NCI-H2171 treated with DMSO at 0.1 percent for 48 hours (cell line): Measurements from ENCODE around the gene HCN4.
A peak's percentile ranks its signal among the peaks of the same experiment; 100 is the strongest.

Experiments
- DNase-seq: peaks from one replicate; lab custom pipeline; 2025; lab: John Stamatoyannopoulos, UW

HCN4 gene

GRCh38 chr15:73344056-73344455, 24.7 kb downstream of the HCN4 start:
- no peak for DNase-seq

DNA sequence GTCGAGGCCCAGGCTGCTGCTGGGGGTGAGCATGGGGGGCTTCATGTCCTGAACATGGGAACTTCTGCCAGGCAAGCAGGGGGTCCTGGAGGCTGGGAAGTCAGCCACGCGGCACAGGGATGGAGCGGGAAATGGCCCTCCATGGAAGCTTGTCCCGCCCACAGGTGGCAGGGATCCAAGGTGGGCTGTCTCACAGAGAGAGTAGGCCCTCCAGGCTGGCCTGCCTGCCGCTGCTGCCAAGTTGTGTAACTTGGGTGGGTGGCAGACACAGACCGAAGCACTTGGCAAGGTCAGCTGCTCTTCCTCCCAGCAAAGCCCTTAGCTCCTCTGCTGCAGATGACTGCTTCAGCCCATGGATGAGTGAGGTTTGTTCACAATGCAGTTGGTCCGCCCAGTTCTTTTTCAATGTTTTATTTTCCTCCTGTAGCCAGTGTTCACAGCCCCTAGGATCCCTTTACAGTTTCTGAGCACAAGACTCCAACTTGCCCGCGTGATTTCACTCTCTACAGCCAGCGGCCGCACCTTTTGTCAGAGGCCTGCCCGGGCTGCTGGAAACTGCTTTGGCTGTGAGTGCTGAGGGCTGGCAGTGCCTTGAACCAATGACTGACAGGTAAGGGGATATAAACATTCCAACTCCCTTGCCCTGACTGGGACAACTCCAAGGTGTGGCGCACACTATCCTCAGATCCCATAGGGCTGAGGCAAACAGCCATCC, 26.7 kb downstream of the HCN4 start:
- no peak for DNase-seq

- DNase-seq, result no peak
Observed at GRCh38 chr15:73340502-73341192, 28.1 kb downstream of the HCN4 start.

DNA sequence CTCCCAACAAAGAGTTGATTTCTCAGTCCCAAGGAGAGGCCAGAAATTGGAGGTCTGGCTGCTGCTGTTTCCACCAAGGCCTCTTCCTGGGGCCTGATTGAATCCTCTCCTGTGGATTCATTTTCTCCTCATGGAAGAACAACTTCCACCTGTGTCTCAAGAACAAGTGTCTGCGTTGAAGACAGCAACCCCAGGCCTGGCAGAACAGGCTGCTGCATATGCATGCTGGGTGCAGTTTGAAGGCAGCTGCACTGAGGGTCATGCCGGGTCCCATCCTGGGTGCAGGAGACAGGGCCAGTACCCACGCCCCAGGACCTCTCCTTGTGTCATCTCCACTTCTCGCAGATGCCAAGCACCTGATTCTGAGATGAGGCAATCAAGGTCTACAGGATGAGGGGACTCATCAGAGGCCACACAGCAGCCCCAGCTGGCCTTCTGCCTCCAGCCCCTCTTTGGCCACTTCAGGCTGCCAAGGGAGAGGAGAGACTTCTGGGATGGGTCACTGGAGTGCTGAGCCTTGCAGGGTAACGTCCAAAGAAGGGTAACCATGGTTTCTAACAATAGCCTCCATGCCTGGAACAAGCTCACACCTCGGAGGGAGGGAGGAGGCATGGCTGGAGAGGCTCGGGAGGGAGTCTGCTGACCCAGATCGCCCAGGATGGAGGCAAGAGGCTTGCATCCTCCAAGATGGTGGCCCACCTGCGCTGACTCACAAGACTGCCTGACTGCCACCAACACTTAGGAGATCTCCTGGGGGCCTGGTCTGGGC, 30.0 kb downstream of the HCN4 start:
- DNase-seq, result no peak

GRCh38 chr15:73338058-73338457, 30.7 kb downstream of the HCN4 start:
- DNase-seq, result no peak

DNA sequence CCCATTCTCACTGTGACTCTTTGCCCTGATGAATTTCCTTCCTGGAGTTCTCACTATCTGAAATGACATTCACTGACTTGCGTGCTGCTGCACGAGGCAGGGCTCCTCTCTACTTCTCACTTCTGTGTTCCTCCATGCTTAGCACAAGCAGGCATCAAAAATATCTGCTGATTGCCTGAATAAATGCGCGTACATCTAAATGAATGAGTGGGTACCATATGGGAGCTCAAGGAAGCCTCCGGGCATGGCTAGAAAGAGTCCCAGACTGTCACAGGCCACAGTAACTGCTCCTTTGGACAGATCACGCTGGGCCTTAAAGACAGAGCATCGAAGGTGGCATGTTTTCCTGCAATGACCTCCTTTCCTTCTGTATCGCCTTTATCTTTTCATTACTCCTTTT, 31.6 kb downstream of the HCN4 start:
- no peak for DNase-seq

DNA sequence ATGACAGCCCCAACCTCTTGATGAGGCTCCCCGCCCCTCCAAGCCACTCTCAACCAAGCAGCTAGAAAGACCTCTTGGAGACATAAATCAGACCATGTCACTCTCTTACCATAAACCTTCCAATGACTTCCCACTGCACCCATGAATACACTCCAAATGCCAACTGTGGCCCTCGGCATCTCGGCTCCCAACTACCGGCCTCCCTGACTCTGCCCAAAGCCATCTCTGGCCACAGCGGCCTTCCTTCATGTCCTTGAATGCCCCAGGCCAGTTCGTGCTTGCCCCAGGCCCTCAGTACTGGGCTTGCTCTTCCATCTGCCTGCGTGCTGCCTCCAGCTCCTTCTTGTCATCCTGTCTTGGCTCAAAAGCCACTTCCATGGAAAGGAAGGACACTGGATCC, 32.0 kb downstream of the HCN4 start:
- DNase-seq, result no peak

- no peak for DNase-seq
Observed at GRCh38 chr15:73335471-73335870, 33.3 kb downstream of the HCN4 start.

- DNase-seq, result no peak
Observed at GRCh38 chr15:73335026-73335425, 33.7 kb downstream of the HCN4 start.

- no peak for DNase-seq
Observed at GRCh38 chr15:73334086-73334485, 34.7 kb downstream of the HCN4 start.

- no peak for DNase-seq
Observed at GRCh38 chr15:73333001-73333400, 35.8 kb downstream of the HCN4 start.

DNA sequence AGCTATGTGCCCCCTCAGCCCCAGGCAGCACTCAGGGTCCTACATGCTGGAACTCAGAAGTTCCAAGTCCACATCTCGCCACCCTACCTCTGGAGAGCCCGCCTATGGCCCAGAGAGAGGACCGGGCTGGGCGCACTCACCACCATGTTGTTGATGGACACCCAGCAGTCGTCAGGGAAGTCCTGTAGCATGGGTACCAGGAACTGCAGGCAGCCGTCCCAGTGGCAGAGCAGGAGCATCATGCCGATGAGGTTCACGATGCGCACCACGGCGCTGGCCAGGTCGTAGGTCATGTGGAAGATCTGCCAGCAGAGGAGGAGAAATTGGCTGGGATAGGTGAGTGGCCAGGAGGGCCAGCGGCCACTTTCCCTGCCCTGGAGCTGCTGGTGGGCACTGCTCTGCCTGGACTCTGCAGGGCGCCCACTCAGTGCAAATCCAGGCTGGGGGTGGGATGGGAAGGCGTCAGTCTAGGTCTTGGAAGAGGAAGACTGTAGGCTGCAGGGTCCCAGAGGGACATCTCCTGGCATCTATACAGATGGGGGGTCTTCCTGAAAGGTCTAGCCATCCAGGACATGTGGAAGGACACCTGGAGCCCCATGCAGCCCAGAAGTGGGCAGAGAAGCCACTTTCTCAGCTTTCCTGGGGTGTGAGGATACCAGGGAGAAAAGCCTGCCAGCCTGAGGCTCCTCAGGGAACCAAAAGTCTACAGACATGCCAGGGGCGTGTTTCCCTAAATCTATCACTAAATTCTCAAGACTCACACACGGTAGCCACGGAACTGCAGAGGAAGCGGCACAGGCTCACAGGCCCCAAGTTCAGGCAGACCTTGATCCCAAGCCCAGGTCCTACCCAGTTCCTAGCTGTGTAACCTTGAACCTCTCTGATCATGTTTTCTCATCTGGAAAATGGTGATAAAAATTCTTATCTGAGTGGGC, 36.5 kb downstream of the HCN4 start:
- no peak for DNase-seq

- DNase-seq, result no peak
Observed at GRCh38 chr15:73331501-73331900, 37.3 kb downstream of the HCN4 start.

DNA sequence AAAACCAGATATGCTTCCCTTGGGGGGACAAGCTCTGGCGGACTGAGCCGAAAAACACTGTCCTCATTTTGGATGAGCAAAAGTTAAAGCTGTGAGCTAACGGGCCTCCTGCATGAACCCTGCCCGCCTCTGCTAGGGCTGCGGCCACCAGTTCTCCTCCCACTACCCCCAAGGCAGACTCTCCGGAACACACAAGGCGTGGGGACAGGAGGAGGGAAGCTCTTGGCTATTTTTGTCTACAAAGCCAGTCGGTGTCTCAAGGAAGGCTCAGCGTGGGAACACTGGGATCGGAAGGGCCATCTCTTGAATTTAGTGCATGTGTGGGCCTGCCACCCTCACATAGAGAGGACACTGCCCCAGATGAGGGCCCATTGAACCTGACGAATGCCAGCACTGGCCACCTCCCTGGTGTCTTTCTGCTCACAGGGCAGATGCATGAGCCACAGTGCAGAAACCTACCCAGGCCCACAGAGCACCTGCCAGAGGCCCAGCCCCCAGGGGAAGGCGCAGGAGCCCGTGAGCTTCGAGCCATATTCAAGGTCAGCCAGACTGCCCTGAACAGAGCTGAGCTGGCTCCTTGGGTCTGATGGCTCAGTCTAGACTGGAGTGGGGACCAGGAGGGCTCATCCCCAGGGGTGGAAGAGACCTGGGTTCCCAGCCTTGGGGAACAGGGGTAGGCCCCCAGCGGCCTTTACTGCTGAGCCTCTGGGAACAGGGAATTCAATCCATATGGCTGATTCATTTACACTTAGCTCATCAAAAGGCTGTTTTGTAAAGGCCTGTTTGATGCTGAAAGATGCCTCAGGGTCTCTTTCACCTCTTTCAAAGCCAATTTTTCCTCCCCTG, 38.3 kb downstream of the HCN4 start:
- no peak for DNase-seq

GRCh38 chr15:73329501-73330200, 39.1 kb downstream of the HCN4 start:
- no peak for DNase-seq

- no peak for DNase-seq
Observed at GRCh38 chr15:73328981-73329380, 39.8 kb downstream of the HCN4 start.

- no peak for DNase-seq
Observed at GRCh38 chr15:73328149-73328820, 40.5 kb downstream of the HCN4 start.

DNA sequence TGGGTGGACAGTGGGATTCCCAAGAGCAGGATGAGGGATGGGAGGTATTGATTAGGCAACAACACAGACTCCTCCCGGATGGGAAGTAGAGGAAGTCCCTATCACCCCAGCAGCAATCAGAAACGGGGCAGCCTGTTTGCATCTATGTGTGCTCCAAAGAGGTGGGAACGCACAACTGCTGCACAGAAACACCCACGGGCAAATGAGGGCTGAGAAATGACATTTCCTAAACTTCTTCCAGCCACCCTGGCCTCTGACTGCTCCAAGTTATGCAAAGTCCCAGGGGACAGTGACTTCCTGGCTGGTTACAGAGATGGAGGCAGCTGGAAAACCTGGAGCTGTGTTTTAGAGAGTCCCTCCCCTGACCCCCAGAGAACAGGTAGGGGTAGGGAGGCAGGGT, 42.6 kb downstream of the HCN4 start:
- peak; percentile 13 for DNase-seq

- DNase-seq, result no peak
Observed at GRCh38 chr15:73325191-73325861, 43.4 kb downstream of the HCN4 start.
